Fibroblast of upper back skin (primary cell): ENCODE measurements around the gene NUP205.
A peak's percentile ranks its signal among the peaks of the same experiment; 100 is the strongest.

Experiments
- DNase-seq: peaks from one replicate; pipeline ENCODE4 v3.0.0-alpha.2; 2013

The NUP205 gene

GRCh38 chr7:135552148-135552547 is 5.6 kb upstream of the NUP205 start:
- DNase-seq, result no peak

DNA sequence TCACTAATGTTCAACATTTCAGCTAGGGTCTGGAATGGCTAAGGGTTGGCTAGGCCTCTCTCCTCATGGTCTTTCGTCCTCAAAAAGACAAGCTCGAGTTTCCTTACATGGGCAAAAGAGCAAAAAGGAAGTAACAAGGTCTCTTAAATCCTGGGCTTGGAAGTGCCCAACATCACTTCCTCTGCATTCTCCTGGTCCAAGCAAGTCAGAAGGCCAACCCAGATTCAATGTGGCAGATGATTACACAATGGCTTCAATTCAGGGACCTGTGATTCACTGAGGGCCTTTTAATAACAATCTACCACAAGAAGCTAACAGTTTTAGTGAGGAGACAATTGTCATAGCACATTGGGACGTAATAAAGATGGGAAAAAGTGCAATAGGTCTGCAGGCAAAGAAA is 4.4 kb upstream of the NUP205 start:
- no peak for DNase-seq

- DNase-seq, result peak; percentile 57
Measured at GRCh38 chr7:135558337-135558767, 635 bp downstream of the NUP205 start.

DNA sequence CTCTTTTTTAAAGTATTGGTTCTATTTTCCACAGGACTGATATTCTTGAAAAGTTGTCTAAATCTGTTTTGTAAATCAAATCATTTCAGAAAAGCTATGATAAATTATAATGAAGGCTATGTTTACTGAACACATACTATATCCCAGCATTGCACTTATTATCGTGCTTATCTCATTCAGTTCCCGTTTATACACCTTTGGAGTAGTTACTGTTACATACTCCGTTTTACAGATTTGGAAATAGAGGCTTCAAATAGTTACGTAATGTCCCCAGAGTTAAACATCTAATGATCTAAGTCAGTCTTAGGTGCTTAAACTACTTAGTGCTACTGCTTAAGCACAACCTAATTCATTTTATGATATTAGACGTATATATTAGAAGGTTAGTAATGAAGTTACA is 1.2 kb downstream of the NUP205 start:
- no peak for DNase-seq

DNA sequence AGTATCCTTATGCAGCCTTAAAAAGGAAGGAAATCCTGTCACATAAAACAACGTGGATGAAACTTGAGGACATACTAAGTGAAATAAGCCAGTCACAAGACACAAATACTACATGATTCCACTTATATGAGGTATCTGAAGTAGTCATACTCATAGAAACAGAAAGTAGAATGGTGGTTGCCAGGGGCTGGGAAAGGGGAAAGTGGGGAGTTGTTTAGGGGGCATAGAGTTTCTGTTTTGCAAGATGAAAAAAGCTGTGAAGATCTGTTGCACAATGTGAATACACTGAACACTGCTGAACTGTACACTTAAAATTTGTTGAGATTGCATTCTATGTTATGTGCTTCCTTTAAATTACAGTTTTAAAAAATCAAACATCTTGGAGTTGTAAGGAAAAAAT is 2.9 kb downstream of the NUP205 start:
- no peak for DNase-seq

- DNase-seq, result no peak
Measured at GRCh38 chr7:135562720-135563119, 5.0 kb downstream of the NUP205 start.

GRCh38 chr7:135571834-135572233 is 14.1 kb downstream of the NUP205 start:
- no peak for DNase-seq

- no peak for DNase-seq
Measured at GRCh38 chr7:135573541-135573940, 15.8 kb downstream of the NUP205 start.

GRCh38 chr7:135575296-135575695 is 17.6 kb downstream of the NUP205 start:
- DNase-seq, result no peak

GRCh38 chr7:135578569-135578968 is 20.9 kb downstream of the NUP205 start:
- DNase-seq, result no peak

- peak; percentile 3 for DNase-seq
Measured at GRCh38 chr7:135584362-135585353, 26.9 kb downstream of the NUP205 start.

- DNase-seq, result peak; percentile 14
Measured at GRCh38 chr7:135597181-135597925, 39.6 kb downstream of the NUP205 start.

DNA sequence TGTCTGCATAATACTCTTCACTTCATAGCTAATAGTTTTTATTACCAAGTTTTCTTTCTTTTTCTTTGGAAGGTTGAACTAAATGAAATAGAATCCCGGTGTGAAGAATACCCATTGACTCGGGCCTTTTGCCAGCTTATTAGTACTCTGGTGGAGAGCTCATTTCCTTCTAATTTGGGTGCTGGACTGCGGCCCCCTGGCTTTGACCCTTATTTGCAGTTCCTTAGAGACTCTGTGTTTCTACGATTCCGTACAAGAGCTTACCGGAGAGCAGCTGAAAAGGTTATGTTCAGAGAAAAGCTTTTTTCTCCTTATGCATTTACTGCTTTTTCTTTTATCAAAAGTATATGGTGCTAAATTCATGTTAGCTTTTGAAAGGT is 40.2 kb downstream of the NUP205 start:
- DNase-seq, result no peak

GRCh38 chr7:135599471-135599870 is 41.8 kb downstream of the NUP205 start:
- DNase-seq, result no peak

DNA sequence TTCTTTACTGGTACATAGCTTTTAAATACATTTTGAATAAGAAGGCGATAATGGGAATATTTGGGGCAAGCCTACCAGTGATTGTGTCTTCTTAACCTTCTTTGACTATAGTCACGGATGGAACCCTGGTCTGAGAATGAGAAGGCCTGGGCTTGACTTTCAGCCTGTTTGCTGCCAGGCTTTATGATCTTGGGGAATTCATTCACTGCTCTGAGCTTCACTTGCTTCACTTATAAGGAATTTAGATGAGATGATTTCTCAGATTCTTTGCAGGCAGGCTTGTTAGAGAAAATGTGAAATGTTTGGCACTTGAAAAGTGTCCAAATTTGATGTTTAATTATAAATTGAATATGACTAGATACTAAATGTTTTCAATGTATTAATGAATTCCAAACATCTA is 42.5 kb downstream of the NUP205 start:
- peak; percentile 5 for DNase-seq

GRCh38 chr7:135601182-135601581 is 43.5 kb downstream of the NUP205 start:
- peak; percentile 8 for DNase-seq

DNA sequence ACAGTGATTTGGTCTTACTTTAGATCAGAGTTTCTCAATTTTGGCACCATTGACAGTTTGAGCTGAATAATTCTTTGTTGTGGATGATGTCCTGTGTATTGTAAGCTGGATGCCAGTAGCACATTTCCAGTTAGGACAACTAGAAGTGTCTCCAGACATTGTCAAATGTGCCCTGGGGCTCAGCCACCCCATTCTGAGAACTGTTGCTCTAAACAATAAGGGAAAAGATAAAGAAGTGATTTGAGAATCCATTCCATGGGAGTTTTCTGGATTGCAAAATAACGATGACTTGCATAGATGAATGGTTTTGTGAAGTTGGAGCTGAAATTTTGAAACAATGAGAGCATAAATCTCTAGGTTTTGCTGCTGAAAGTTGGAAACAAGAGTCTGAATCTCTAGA is 44.6 kb downstream of the NUP205 start:
- DNase-seq, result no peak

DNA sequence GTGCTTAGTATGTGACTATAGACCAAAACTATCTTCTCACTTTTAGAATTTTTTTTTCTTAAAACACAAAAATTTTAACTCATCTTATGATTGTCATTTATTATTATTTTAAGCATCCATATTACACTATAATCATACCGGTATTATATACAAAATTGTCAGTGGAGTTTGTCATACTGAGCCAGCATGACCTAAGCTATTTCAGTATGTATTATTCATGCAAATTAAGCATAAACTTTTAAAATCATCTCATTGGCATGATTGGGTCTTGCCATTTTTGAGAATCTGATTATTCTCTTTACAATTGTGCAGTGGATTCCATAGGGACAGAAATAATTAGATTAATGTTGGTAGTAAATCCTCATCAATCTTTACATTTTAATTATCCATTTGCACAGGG is 58.4 kb downstream of the NUP205 start:
- DNase-seq, result no peak

GRCh38 chr7:135617781-135618180 is 60.1 kb downstream of the NUP205 start:
- DNase-seq, result no peak

GRCh38 chr7:135618510-135618909 is 60.8 kb downstream of the NUP205 start:
- DNase-seq, result no peak

GRCh38 chr7:135620447-135620846 is 62.7 kb downstream of the NUP205 start:
- DNase-seq, result no peak

DNA sequence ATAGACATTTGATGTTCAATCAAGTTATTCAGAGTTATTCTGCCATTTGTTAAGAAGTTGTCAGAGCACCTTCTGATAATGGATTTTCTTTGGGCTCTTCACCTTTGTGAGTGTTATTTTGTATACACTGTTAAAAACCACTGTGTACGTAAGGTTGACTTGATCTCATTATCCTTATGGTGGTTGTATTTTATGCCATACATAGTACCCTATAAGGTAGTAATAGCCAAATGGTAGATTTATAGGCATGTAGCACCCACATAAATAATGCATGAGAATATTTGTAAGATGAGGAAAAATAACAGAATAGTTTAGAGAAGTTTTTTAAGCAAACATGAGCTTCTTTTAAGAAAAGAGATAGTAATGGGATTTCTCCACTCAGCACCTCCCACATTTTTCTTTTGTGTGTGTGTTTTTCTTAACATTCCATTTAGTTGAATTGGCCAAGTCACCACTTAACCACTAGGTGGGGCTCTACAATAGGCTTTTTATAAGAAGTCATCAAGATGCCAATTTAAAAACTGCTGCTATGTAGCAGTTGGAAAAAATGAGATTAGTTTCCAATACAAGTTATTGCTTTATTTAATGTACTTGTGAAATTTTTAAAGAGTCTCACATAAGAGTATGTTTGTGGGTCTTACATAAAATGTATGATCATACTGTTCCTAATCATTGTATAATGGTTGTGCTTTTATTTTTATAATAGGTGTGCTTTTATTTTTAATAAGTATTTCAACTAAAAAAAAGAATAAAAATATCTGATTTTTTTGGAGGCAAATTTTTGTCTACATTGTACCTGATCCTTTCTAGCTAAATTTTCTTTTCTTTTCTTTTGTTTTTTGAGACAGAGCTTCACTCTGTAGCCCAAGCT is 63.5 kb downstream of the NUP205 start:
- DNase-seq, result peak; percentile 88
